IMR-90 (cell line): Measurements from ENCODE around the gene ZDHHC3. TPM values are rescaled to one million over a fixed set of nuclear protein-coding genes. Genes with fewer than 3 reads are reported as not detected.

ENCODE experiments used
- ATAC-seq: fragments of 200-7000 bp; cut with Tn5 transposase; 2 replicates; pipeline ENCODE4 v1.9.1; 2020; ENCODE audit warnings: low read depth, mild to moderate bottlenecking, moderate library complexity
- BruUV-seq: library from RNA; stranded (reverse); fragments of 400-500 nt; replicated peaks from 2 replicates; lab custom pipeline; 2021; lab: Mats Ljungman, UMichigan
- CTCF ChIA-PET: fragments of 300-600 bp; formaldehyde crosslinking; extraction: SDS; loops from one replicate; lab custom pipeline; 2021; ENCODE audit warnings: antibody characterized with exemption; lab: Yijun Ruan, JAX
- POLR2A ChIA-PET: fragments of 300-600 bp; sonication (Branson Sonifier 250); formaldehyde crosslinking; loops from one replicate; lab custom pipeline; 2022; ENCODE audit warnings: antibody characterized with exemption; ENCODE audit not compliant: unreplicated experiment; lab: Charles Lee
- DNase-seq: peaks from one replicate; pipeline ENCODE4 v3.0.0; 2013
- H2AFZ ChIP-seq: replicated peaks from 2 replicates; pipeline ENCODE3; 2013; ENCODE audit warnings: low read length, mild to moderate bottlenecking; ENCODE audit not compliant: poor library complexity
- H2AK5ac ChIP-seq: 2 replicates; pipeline ENCODE4 v1.6.1; 2013; ENCODE audit warnings: low read depth, low read length, inconsistent platforms
- H2AK9ac ChIP-seq: replicated peaks from 2 replicates; pipeline ENCODE3; 2013; ENCODE audit warnings: mild to moderate bottlenecking, low read depth, low read length, moderate library complexity; ENCODE audit not compliant: poor library complexity
- H2BK120ac ChIP-seq: 2 replicates; pipeline ENCODE4 v1.6.1; 2013; ENCODE audit warnings: low read depth, low read length, inconsistent platforms
- H2BK15ac ChIP-seq: 3 replicates; pipeline ENCODE4 v1.6.1; 2013; ENCODE audit warnings: low read depth, low read length, inconsistent platforms
- H2BK20ac ChIP-seq: 2 replicates; pipeline ENCODE4 v1.6.1; 2013; ENCODE audit warnings: low read depth, mild to moderate bottlenecking, inconsistent platforms, low read length, moderate library complexity
- H2BK5ac ChIP-seq: 2 replicates; pipeline ENCODE4 v1.6.1; 2013; ENCODE audit warnings: mild to moderate bottlenecking, low read depth, low read length, inconsistent platforms; ENCODE audit not compliant: poor library complexity, severe bottlenecking
- H3K14ac ChIP-seq: replicated peaks from 2 replicates; pipeline ENCODE4 v1.6.1; 2013; ENCODE audit warnings: low read depth, low read length, inconsistent platforms
- H3K18ac ChIP-seq: 2 replicates; pipeline ENCODE4 v1.6.1; 2013; ENCODE audit warnings: low read depth, low read length, control low read depth
- H3K23ac ChIP-seq: 2 replicates; pipeline ENCODE4 v1.6.1; 2013; ENCODE audit warnings: low read depth, low read length, inconsistent platforms
- H3K27ac ChIP-seq: 2 replicates; pipeline ENCODE4 v1.5.1; 2013; ENCODE audit warnings: mild to moderate bottlenecking, control low read depth, low read length; ENCODE audit not compliant: insufficient read depth
- H3K27me3 ChIP-seq: 2 replicates; pipeline ENCODE4 v1.6.1; 2013; ENCODE audit warnings: low read length; ENCODE audit not compliant: control insufficient read depth, insufficient read depth
- H3K36me3 ChIP-seq: 2 replicates; pipeline ENCODE4 v1.6.1; 2013; ENCODE audit warnings: low read length, mixed read lengths; ENCODE audit not compliant: control insufficient read depth, insufficient read depth
- H3K4ac ChIP-seq: 2 replicates; pipeline ENCODE4 v1.6.1; 2013; ENCODE audit warnings: low read depth, low read length, inconsistent platforms
- H3K4me1 ChIP-seq: 2 replicates; pipeline ENCODE4 v1.6.1; 2013; ENCODE audit warnings: low read length, mixed read lengths; ENCODE audit not compliant: control insufficient read depth, insufficient read depth
- H3K4me2 ChIP-seq: 2 replicates; pipeline ENCODE4 v1.6.1; 2013; ENCODE audit warnings: low read depth, mild to moderate bottlenecking, control low read depth, low read length, moderate library complexity
- H3K4me3 ChIP-seq: 2 replicates; pipeline ENCODE4 v1.5.1; 2013; ENCODE audit warnings: low read depth, mild to moderate bottlenecking, control low read depth, low read length, moderate library complexity; ENCODE audit not compliant: insufficient read depth
- H3K56ac ChIP-seq: 2 replicates; pipeline ENCODE4 v1.6.1; 2013; ENCODE audit warnings: low read length, inconsistent platforms; ENCODE audit not compliant: insufficient read depth; ENCODE audit errors: extremely low read depth
- H3K79me1 ChIP-seq, 2 experiments: 2 replicates each; pipeline ENCODE4 v1.6.1; 2013; ENCODE audit warnings: low read length in 2 of 2, inconsistent platforms in 1 of 2, low read depth in 1 of 2
- H3K9ac ChIP-seq: 2 replicates; pipeline ENCODE4 v1.6.1; 2013; ENCODE audit warnings: low read depth, low read length, control low read depth
- H3K9me1 ChIP-seq: 2 replicates; pipeline ENCODE4 v1.6.1; 2013; ENCODE audit warnings: low read length, inconsistent platforms; ENCODE audit not compliant: insufficient read depth
- H3K9me3 ChIP-seq: 2 replicates; pipeline ENCODE4 v1.6.1; 2013; ENCODE audit warnings: low read length; ENCODE audit not compliant: control insufficient read depth, insufficient read depth
- H4K20me1 ChIP-seq: 2 replicates; pipeline ENCODE4 v1.6.1; 2013; ENCODE audit warnings: low read length, inconsistent platforms; ENCODE audit not compliant: insufficient read depth
- H4K5ac ChIP-seq: 2 replicates; pipeline ENCODE4 v1.6.1; 2013; ENCODE audit warnings: mild to moderate bottlenecking, low read depth, low read length, control low read depth
- H4K8ac ChIP-seq, 2 experiments: 2 replicates each; pipeline ENCODE4 v1.6.1; 2013; ENCODE audit warnings: low read depth in 2 of 2, low read length in 2 of 2, control low read depth in 1 of 2, inconsistent platforms in 1 of 2
- H4K91ac ChIP-seq: 2 replicates; pipeline ENCODE4 v1.6.1; 2013; ENCODE audit warnings: low read depth, low read length, inconsistent platforms; ENCODE audit not compliant: insufficient read depth
- BHLHE40 ChIP-seq: fragments of 150-350 bp; IDR thresholded peaks from 2 replicates; pipeline ENCODE4 v1.6.1; 2016; ENCODE audit warnings: mild to moderate bottlenecking, low read depth, low read length
- CEBPB ChIP-seq: IDR thresholded peaks from 2 replicates; pipeline ENCODE4 v1.6.1; 2012; ENCODE audit warnings: low read depth, low read length, improper control_type of control experiment
- CHD1 ChIP-seq: IDR thresholded peaks from 2 replicates; pipeline ENCODE4 v1.6.1; 2012; ENCODE audit warnings: low read depth, low read length, improper control_type of control experiment
- FOS ChIP-seq: fragments of 150-350 bp; IDR thresholded peaks from 2 replicates; pipeline ENCODE4 v1.6.1; 2016; ENCODE audit warnings: low read depth, low read length
- MAFK ChIP-seq: IDR thresholded peaks from 2 replicates; pipeline ENCODE4 v1.6.1; 2012; ENCODE audit warnings: low read depth, low read length, improper control_type of control experiment
- MAZ ChIP-seq: IDR thresholded peaks from 2 replicates; pipeline ENCODE4 v1.6.1; 2012; ENCODE audit warnings: low read depth, mild to moderate bottlenecking, low read length, improper control_type of control experiment, moderate library complexity, borderline replicate concordance
- MXI1 ChIP-seq: IDR thresholded peaks from 2 replicates; pipeline ENCODE4 v1.6.1; 2012; ENCODE audit warnings: low read depth, mild to moderate bottlenecking, low read length, moderate library complexity, borderline replicate concordance
- NFE2L2 ChIP-seq: fragments of 150-350 bp; IDR thresholded peaks from 2 replicates; pipeline ENCODE4 v1.6.1; 2016; ENCODE audit warnings: low read depth, mild to moderate bottlenecking, low read length
- POLR2A ChIP-seq: IDR thresholded peaks from 2 replicates; pipeline ENCODE4 v1.6.1; 2012; ENCODE audit warnings: mild to moderate bottlenecking, low read depth, low read length
- RAD21 ChIP-seq: IDR thresholded peaks from 2 replicates; pipeline ENCODE4 v1.6.1; 2012; ENCODE audit warnings: low read length, improper control_type of control experiment
- RCOR1 ChIP-seq: IDR thresholded peaks from 2 replicates; pipeline ENCODE4 v1.6.1; 2012; ENCODE audit warnings: mild to moderate bottlenecking, low read length, improper control_type of control experiment; ENCODE audit not compliant: insufficient replicate concordance
- RFX5 ChIP-seq: IDR thresholded peaks from 2 replicates; pipeline ENCODE4 v1.8.0; 2012; ENCODE audit warnings: low read depth, mild to moderate bottlenecking, low read length, moderate library complexity
- SMC3 ChIP-seq: fragments of 150-350 bp; IDR thresholded peaks from 2 replicates; pipeline ENCODE4 v1.6.1; 2016; ENCODE audit warnings: low read depth, mild to moderate bottlenecking, antibody characterized with exemption, low read length, moderate library complexity
- USF2 ChIP-seq: fragments of 150-350 bp; IDR thresholded peaks from 2 replicates; pipeline ENCODE4 v1.6.1; 2017; ENCODE audit warnings: mild to moderate bottlenecking, antibody characterized with exemption, low read length, low read depth
- WGBS, 2 experiments: methylation state at CpG; one replicate each; pipeline versions ENCODE4 v1.1.5 to v1.1.7; 2013; ENCODE audit warnings: missing lambda C conversion rate in 2 of 2; ENCODE audit not compliant: insufficient read length in 1 of 2; ENCODE audit errors: extremely low coverage in 2 of 2; 5-methylcytosine and 5-hydroxymethylcytosine counted together
- dilution Hi-C: fragments of 300-500 bp; cut with HindIII; formaldehyde crosslinking; loops from one replicate; pipeline ENCODE4 v1.14.3; 2018; ENCODE audit warnings: low sequenced_read_pairs; ENCODE audit not compliant: unreplicated experiment
- in situ Hi-C: fragments of 300-500 bp; cut with MboI; formaldehyde crosslinking; loops from 3 replicates; pipeline ENCODE4 v1.14.3; 2019; ENCODE audit warnings: low sequenced_read_pairs, inconsistent platforms, mixed read lengths
- intact Hi-C: fragments of 100-400 bp; cut with micrococcal nuclease; formaldehyde crosslinking; loops from 2 replicates; pipeline ENCODE4 v1.10.0; 2022
- polyA plus RNA-seq, 3 experiments: library from polyadenylated mRNA; depleted of rRNA; stranded (reverse); fragments of >200 nt; gene quantifications; 2 replicates each; pipeline ENCODE4 v1.2.3, GENCODE V29; 2012; ENCODE audit warnings: low replicate concordance in 1 of 3
- total RNA-seq: library from RNA; depleted of rRNA; stranded (reverse); fragments of >200 nt; gene quantifications from 2 replicates; pipeline ENCODE4 v1.2.3, GENCODE V29; 2012
- TF ChIP-seq, protein P1 (sequence below): conservative IDR thresholded peaks from 2 replicates; pipeline ENCODE4 v1.5.1; 2012; ENCODE audit warnings: mild to moderate bottlenecking, low read depth, low read length, improper control_type of control experiment
- TF ChIP-seq, protein P2 (sequence below): fragments of 150-350 bp; IDR thresholded peaks from 2 replicates; pipeline ENCODE4 v1.6.1; 2016; ENCODE audit warnings: low read depth, mild to moderate bottlenecking, low read length, moderate library complexity, borderline replicate concordance

Gene ZDHHC3
- total and polyA plus RNA-seq, 2 of the 4 experiments (the other 2 are of a cell fraction), result 57.7 to 59.6 TPM

DNA sequence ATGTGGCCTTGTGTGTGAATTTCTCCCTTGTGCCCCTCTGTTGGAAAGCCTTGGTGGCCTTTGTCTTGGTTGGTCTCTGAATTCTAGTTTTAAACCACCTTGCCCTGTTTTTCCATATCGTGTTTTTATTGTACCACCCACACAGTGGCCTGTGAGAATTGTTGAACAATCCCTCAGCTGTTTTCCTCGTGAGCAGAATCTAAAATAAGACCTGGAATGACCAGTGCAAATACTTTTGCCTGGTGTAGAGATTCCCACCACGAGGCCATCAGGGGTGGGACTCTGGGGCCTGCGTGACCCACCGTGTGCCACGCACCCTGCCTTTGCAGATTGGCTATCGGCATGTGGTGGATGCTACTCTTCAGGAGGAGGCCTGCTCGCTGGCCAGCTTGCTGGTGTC, 31.1 kb upstream of the ZDHHC3 start:
- dilution Hi-C loops, result no loop called here
- peaks cover 24% of the 10 kb centered on the region for H3K4me1 ChIP-seq
- H3K36me3 ChIP-seq, result peaks cover 20% of the 10 kb centered on the region
- no peak overlapping the region for H3K4me3 ChIP-seq
- H3K23ac ChIP-seq, result no peak overlapping the region
- H3K9ac ChIP-seq, result no peak overlapping the region
- 94% methylated on average over 5 of the region's 8 CpGs; no CpG with 5 or more reads in 1 of the 2 experiments for WGBS, 2 experiments
- intact Hi-C loops, result no loop called here
- no peak overlapping the region for H4K5ac ChIP-seq
- no peak overlapping the region for H2AK9ac ChIP-seq
- no peak overlapping the region for H3K27ac ChIP-seq
- in situ Hi-C loops, result no loop called here
- no peak overlapping the region for H2BK5ac ChIP-seq
- ATAC-seq (no peak), DNase-seq (no peak)
- H3K56ac ChIP-seq, result no peak overlapping the region
- CTCF ChIA-PET, result no interaction called here
- peaks cover 12 to 30% of the 10 kb centered on the region in 2 experiments; a peak in 3 of 4 replicates for H3K79me1 ChIP-seq
- H3K4ac ChIP-seq, result no peak overlapping the region
- H3K4me2 ChIP-seq, result no peak overlapping the region
- H4K91ac ChIP-seq, result no peak overlapping the region
- no peak for TF ChIP-seq FOS
- TF ChIP-seq, protein P1, sequence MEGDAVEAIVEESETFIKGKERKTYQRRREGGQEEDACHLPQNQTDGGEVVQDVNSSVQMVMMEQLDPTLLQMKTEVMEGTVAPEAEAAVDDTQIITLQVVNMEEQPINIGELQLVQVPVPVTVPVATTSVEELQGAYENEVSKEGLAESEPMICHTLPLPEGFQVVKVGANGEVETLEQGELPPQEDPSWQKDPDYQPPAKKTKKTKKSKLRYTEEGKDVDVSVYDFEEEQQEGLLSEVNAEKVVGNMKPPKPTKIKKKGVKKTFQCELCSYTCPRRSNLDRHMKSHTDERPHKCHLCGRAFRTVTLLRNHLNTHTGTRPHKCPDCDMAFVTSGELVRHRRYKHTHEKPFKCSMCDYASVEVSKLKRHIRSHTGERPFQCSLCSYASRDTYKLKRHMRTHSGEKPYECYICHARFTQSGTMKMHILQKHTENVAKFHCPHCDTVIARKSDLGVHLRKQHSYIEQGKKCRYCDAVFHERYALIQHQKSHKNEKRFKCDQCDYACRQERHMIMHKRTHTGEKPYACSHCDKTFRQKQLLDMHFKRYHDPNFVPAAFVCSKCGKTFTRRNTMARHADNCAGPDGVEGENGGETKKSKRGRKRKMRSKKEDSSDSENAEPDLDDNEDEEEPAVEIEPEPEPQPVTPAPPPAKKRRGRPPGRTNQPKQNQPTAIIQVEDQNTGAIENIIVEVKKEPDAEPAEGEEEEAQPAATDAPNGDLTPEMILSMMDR, result no peak
- no peak for TF ChIP-seq BHLHE40
- TF ChIP-seq CEBPB, result no peak
- no peak for TF ChIP-seq RFX5
- no peak for TF ChIP-seq RAD21
- TF ChIP-seq, protein P2, sequence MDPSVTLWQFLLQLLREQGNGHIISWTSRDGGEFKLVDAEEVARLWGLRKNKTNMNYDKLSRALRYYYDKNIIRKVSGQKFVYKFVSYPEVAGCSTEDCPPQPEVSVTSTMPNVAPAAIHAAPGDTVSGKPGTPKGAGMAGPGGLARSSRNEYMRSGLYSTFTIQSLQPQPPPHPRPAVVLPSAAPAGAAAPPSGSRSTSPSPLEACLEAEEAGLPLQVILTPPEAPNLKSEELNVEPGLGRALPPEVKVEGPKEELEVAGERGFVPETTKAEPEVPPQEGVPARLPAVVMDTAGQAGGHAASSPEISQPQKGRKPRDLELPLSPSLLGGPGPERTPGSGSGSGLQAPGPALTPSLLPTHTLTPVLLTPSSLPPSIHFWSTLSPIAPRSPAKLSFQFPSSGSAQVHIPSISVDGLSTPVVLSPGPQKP, result no peak
- TF ChIP-seq POLR2A, result no peak
- TF ChIP-seq MXI1, result no peak
- no peak for TF ChIP-seq USF2
- TF ChIP-seq RCOR1, result no peak
- TF ChIP-seq CHD1, result no peak
- TF ChIP-seq MAFK, result no peak
- no peak for TF ChIP-seq MAZ
- no peak for TF ChIP-seq SMC3
- no peak for TF ChIP-seq NFE2L2
- no peaks in the 10 kb centered on the region; the same call in none of the 2 replicates for H4K20me1 ChIP-seq
- H4K8ac ChIP-seq, result no peak overlapping the region
- no peak overlapping the region for H2BK120ac ChIP-seq
- no peaks in the 10 kb centered on the region for H3K9me3 ChIP-seq
- H3K18ac ChIP-seq, result no peak overlapping the region
- no peak overlapping the region for H2BK15ac ChIP-seq
- H3K27me3 ChIP-seq, result no peaks in the 10 kb centered on the region
- H3K14ac ChIP-seq, result no peak overlapping the region
- H2AFZ ChIP-seq, result no peak overlapping the region
- POLR2A ChIA-PET, result no interaction called here
- peaks cover 25% of the 10 kb centered on the region for H3K9me1 ChIP-seq
- H2BK20ac ChIP-seq, result no peak overlapping the region
- BruUV-seq, result no TSS peak
- H2AK5ac ChIP-seq, result peak overlapping the region; percentile 11; the same call in 1 of the 2 replicates
